Mammary epithelial cell (primary cell): ENCODE data around the gene WDR31.

Source experiments
- EZH2 ChIP-seq: IDR thresholded peaks from 2 replicates; pipeline ENCODE4 v1.6.1; 2012; ENCODE audit warnings: low read length, inconsistent platforms, borderline replicate concordance
- TF ChIP-seq, protein P1 (sequence below), 2 donors: IDR thresholded peaks in 1 of 2; conservative IDR thresholded peaks in 1 of 2; 2 replicates each; pipeline ENCODE4 v1.5.1; 2011 to 2012; ENCODE audit warnings: inconsistent platforms in 2 of 2, low read length in 2 of 2, mild to moderate bottlenecking in 2 of 2, control low read depth in 1 of 2, low read depth in 1 of 2; ENCODE audit not compliant: insufficient read depth in 1 of 2; ENCODE audit errors: extremely low read depth in 1 of 2

DNA sequence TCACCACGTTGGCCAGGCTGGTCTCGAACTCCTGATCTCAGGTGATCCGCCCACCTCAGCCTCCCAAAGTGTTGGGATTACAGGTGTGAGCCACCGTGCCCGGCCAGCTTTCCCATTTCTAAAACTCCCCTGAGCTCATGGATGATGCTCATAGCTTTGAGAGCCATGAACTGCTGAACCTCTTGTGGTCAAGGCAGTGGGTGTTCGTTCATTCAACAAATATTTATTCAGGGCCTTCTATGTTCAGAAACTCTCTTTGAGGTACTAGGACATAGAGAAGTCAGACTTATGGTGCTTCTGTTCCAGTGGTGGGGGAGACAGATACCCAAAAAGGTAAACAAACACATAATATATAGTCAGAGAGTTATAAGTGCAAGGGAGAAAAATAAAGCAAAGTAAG lies 11.9 kb upstream of the WDR31 start:
- TF ChIP-seq, protein P1, sequence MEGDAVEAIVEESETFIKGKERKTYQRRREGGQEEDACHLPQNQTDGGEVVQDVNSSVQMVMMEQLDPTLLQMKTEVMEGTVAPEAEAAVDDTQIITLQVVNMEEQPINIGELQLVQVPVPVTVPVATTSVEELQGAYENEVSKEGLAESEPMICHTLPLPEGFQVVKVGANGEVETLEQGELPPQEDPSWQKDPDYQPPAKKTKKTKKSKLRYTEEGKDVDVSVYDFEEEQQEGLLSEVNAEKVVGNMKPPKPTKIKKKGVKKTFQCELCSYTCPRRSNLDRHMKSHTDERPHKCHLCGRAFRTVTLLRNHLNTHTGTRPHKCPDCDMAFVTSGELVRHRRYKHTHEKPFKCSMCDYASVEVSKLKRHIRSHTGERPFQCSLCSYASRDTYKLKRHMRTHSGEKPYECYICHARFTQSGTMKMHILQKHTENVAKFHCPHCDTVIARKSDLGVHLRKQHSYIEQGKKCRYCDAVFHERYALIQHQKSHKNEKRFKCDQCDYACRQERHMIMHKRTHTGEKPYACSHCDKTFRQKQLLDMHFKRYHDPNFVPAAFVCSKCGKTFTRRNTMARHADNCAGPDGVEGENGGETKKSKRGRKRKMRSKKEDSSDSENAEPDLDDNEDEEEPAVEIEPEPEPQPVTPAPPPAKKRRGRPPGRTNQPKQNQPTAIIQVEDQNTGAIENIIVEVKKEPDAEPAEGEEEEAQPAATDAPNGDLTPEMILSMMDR (conservative IDR thresholded peaks at IDR 0.05 in 1 of 2, IDR thresholded peaks at IDR 0.05 in 1 of 2; ENCODE audit: extremely low read depth in 1 of 2, insufficient read depth in 1 of 2, low read depth in 1 of 2, low read length in 2 of 2), result no peak
- no peak for TF ChIP-seq EZH2
